Upper lobe of left lung (tissue), 6 donors: ENCODE measurements around the gene NFIB. TPM values are rescaled to one million over a fixed set of nuclear protein-coding genes. Genes with fewer than 3 reads are reported as not detected.
A peak's percentile ranks its signal among the peaks of the same experiment; 100 is the strongest.

Source experiments
- ATAC-seq, 2 donors: fragments of 200-7000 bp; cut with Tn5 transposase; one replicate each; pipeline ENCODE4 v1.9.1; 2022; ENCODE audit warnings: mild to moderate bottlenecking in 2 of 2, moderate library complexity in 2 of 2; ENCODE audit not compliant: low FRiP score in 2 of 2
- DNase-seq, 2 donors: peaks; one replicate each; pipeline ENCODE4 v3.0.0-alpha.2; 2019 to 2020
- H3K27ac ChIP-seq, 4 donors: fragments of 200-600 bp; sonication (generic); one replicate each; pipeline ENCODE4 v1.5.1; 2016 to 2019
- H3K27me3 ChIP-seq, 4 donors: fragments of 200-600 bp; sonication (generic); one replicate each; pipeline ENCODE4 v1.5.1; 2017 to 2019
- H3K36me3 ChIP-seq, 4 donors: fragments of 200-600 bp; sonication (generic); one replicate each; pipeline ENCODE4 v1.5.1; 2016 to 2019
- H3K4me1 ChIP-seq, 4 donors: fragments of 200-600 bp; sonication (generic); one replicate each; pipeline ENCODE4 v1.5.1; 2018 to 2019
- H3K4me3 ChIP-seq, 4 donors: fragments of 200-600 bp; sonication (generic); one replicate each; pipeline ENCODE4 v1.5.1; 2017 to 2019; ENCODE audit warnings: mild to moderate bottlenecking in 2 of 4, moderate library complexity in 1 of 4
- H3K9me3 ChIP-seq, 4 donors: fragments of 200-600 bp; sonication (generic); one replicate each; pipeline ENCODE4 v1.5.1; 2018 to 2019
- CTCF ChIP-seq, 6 experiments: fragments of 450-650 bp in 4 of 6; fragments of 200-600 bp in 2 of 6; sonication (generic) in 2 of 6; IDR thresholded peaks; one replicate each; pipeline ENCODE4 v1.5.1; 2016 to 2019; ENCODE audit warnings: antibody characterized with exemption in 6 of 6
- EP300 ChIP-seq, 4 donors: sonication (generic); formaldehyde crosslinking; IDR thresholded peaks; one replicate each; pipeline ENCODE4 v1.5.1; 2017; ENCODE audit warnings: antibody characterized with exemption in 4 of 4, control low read depth in 2 of 4
- POLR2A ChIP-seq, 4 donors: fragments of 450-650 bp; IDR thresholded peaks; one replicate each; pipeline ENCODE4 v1.5.1; 2016 to 2017; ENCODE audit warnings: antibody characterized with exemption in 4 of 4, mild to moderate bottlenecking in 2 of 4
- POLR2AphosphoS5 ChIP-seq, 2 donors: sonication (generic); formaldehyde crosslinking; IDR thresholded peaks; one replicate each; pipeline ENCODE4 v1.5.1; 2017; ENCODE audit warnings: antibody characterized with exemption in 2 of 2
- WGBS, 2 donors: methylation state at CpG; one replicate each; pipeline ENCODE4 v1.1.5; 2017 to 2018; 5-methylcytosine and 5-hydroxymethylcytosine counted together
- total RNA-seq, 6 donors: library from RNA; depleted of rRNA in 4 of 6; stranded (reverse); fragments of >200 nt in 4 of 6; gene quantifications; one replicate each; pipeline versions ENCODE4 v1.1.0 to v1.2.1, GENCODE V29; 2016 to 2021
- donor health status: DM: no; HTN: no; CAD: no; lungs with moderate emphysema.
- donor health status: DM: no; HTN: yes; CAD: no; lungs with severe emphysema.

Gene NFIB
- total RNA-seq, 6 donors from 2014 or later: 33.9 to 109 (median 67.5) TPM

GRCh38 chr9:14296495-14297113 lies 17.3 kb downstream of the NFIB start:
- Histone ChIP-seq H3K27me3 (no peaks in the 10 kb centered on the region), H3K36me3 (no peaks in the 10 kb centered on the region), H3K4me1 (peaks cover under 1 to 19% (median 12%) of the 10 kb centered on the region in 4 donors), H3K9me3 (no peaks in the 10 kb centered on the region), H3K4me3 (no peak overlapping the region), H3K27ac (no peak overlapping the region)
- WGBS, 2 donors: 73 to 80% methylated on average over 7 of the region's 7 CpGs
- TF ChIP-seq POLR2A (IDR thresholded peaks at IDR 0.05): no peak
- TF ChIP-seq POLR2AphosphoS5 (IDR thresholded peaks at IDR 0.05): no peak
- no peak for TF ChIP-seq EP300 (IDR thresholded peaks at IDR 0.05)
- no peak for TF ChIP-seq CTCF (IDR thresholded peaks at IDR 0.05)
- ATAC-seq (no peak), DNase-seq (no peak)

- ATAC-seq (peak in 1 of 2 donors; percentile 45), DNase-seq (no peak)
- Histone ChIP-seq H3K36me3 (no peaks in the 10 kb centered on the region), H3K27ac (no peak overlapping the region), H3K4me3 (no peak overlapping the region), H3K27me3 (no peaks in the 10 kb centered on the region), H3K4me1 (peaks cover 0 to 16% (median 12%) of the 10 kb centered on the region in 4 donors), H3K9me3 (no peaks in the 10 kb centered on the region)
- 78 to 85% methylated on average over 8 of the region's 8 CpGs for WGBS, 2 donors
- no peak for TF ChIP-seq POLR2AphosphoS5 (IDR thresholded peaks at IDR 0.05)
- no peak for TF ChIP-seq CTCF (IDR thresholded peaks at IDR 0.05)
- TF ChIP-seq POLR2A (IDR thresholded peaks at IDR 0.05): no peak
- TF ChIP-seq EP300 (IDR thresholded peaks at IDR 0.05): no peak
These were observed 19.3 kb downstream of the NFIB start for GRCh38 chr9:14294659-14295058.

- DNase-seq: no peak
- H3K9me3 ChIP-seq: no peaks in the 10 kb centered on the region
- WGBS, 2 donors: 77 to 80% methylated on average over 3 of the region's 3 CpGs
- peaks cover 0 to 14% (median 10%) of the 10 kb centered on the region in 4 donors for H3K4me1 ChIP-seq
- no peak overlapping the region for H3K4me3 ChIP-seq
- ATAC-seq: peak in 1 of 2 donors; percentile 38
- H3K27me3 ChIP-seq: no peaks in the 10 kb centered on the region
- H3K36me3 ChIP-seq: no peaks in the 10 kb centered on the region
- no peak for TF ChIP-seq POLR2AphosphoS5 (IDR thresholded peaks at IDR 0.05)
- no peak overlapping the region for H3K27ac ChIP-seq
These were observed 20.1 kb downstream of the NFIB start for GRCh38 chr9:14293801-14294200.

- TF ChIP-seq CTCF (IDR thresholded peaks at IDR 0.05): no peak
- TF ChIP-seq POLR2A (IDR thresholded peaks at IDR 0.05): no peak
- no peak for TF ChIP-seq POLR2AphosphoS5 (IDR thresholded peaks at IDR 0.05)
- no peak for TF ChIP-seq EP300 (IDR thresholded peaks at IDR 0.05)
- 63 to 95% methylated on average over 3 of the region's 3 CpGs for WGBS, 2 donors
- H3K4me1 ChIP-seq: peaks cover 0 to 8% (median 3%) of the 10 kb centered on the region in 4 donors
- H3K36me3 ChIP-seq: no peaks in the 10 kb centered on the region
- ATAC-seq (no peak), DNase-seq (no peak)
- no peak overlapping the region for H3K4me3 ChIP-seq
- H3K27me3 ChIP-seq: no peaks in the 10 kb centered on the region
- no peak overlapping the region for H3K27ac ChIP-seq
- H3K9me3 ChIP-seq: no peaks in the 10 kb centered on the region
These were observed 21.7 kb downstream of the NFIB start for GRCh38 chr9:14292181-14292739.

- no peak overlapping the region for H3K27ac ChIP-seq
- no peaks in the 10 kb centered on the region for H3K27me3 ChIP-seq
- 70 to 72% methylated on average over 3 of the region's 3 CpGs for WGBS, 2 donors
- H3K9me3 ChIP-seq: no peaks in the 10 kb centered on the region
- no peak overlapping the region for H3K4me3 ChIP-seq
- TF ChIP-seq POLR2A (IDR thresholded peaks at IDR 0.05) (no peak), POLR2AphosphoS5 (IDR thresholded peaks at IDR 0.05) (no peak), EP300 (IDR thresholded peaks at IDR 0.05) (no peak), CTCF (IDR thresholded peaks at IDR 0.05) (no peak)
- H3K4me1 ChIP-seq: peaks cover 0 to 5% (median 0%) of the 10 kb centered on the region in 4 donors
- ATAC-seq (no peak), DNase-seq (no peak)
- H3K36me3 ChIP-seq: no peaks in the 10 kb centered on the region
These were observed 24.0 kb downstream of the NFIB start for GRCh38 chr9:14289916-14290315.
